Breast epithelium (tissue), 3 donors: ENCODE results near the gene HMOX2.

ENCODE experiments used
- POLR2A ChIP-seq: fragments of 450-650 bp; IDR thresholded peaks from one replicate; pipeline ENCODE4 v1.6.1; 2016; ENCODE audit warnings: antibody characterized with exemption, mild to moderate bottlenecking, moderate library complexity
- POLR2AphosphoS5 ChIP-seq, 3 donors: sonication (generic); formaldehyde crosslinking; IDR thresholded peaks; one replicate each; pipeline ENCODE4 v1.6.1; 2017; ENCODE audit warnings: antibody characterized with exemption in 3 of 3

GRCh38 chr16:4525069-4525468, 48.9 kb downstream of the HMOX2 start:
- TF ChIP-seq POLR2A = no peak
- TF ChIP-seq POLR2AphosphoS5 (IDR thresholded peaks at IDR 0.05) = no peak
